Natural killer cell (primary cell): ENCODE data around the gene PTPRN2. TPM values are rescaled to one million over a fixed set of nuclear protein-coding genes. Genes with fewer than 3 reads are reported as not detected.

Source experiments
- ATAC-seq, 3 donors: fragments of 150-1000 bp in 2 of 3; fragments of 200-7000 bp in 1 of 3; cut with Tn5 transposase; 1 replicate in 1 of 3; 2 replicates in 2 of 3; pipeline ENCODE4 v1.10.0; 2021; ENCODE audit warnings: mild to moderate bottlenecking in 2 of 3, moderate library complexity in 2 of 3
- DNase-seq, 2 donors: peaks; one replicate each; pipeline versions ENCODE4 v3.0.0 to v3.0.0-alpha.2; 2013 to 2021; ENCODE audit warnings: mixed read lengths in 1 of 2
- H3K27ac ChIP-seq: one replicate; pipeline ENCODE4 v1.5.1; 2013; ENCODE audit warnings: mild to moderate bottlenecking, low read length
- H3K27me3 ChIP-seq: one replicate; pipeline ENCODE4 v1.6.1; 2013; ENCODE audit warnings: low read length; ENCODE audit not compliant: control insufficient read depth, insufficient read depth
- H3K36me3 ChIP-seq: one replicate; pipeline ENCODE4 v1.6.1; 2013; ENCODE audit warnings: low read length; ENCODE audit not compliant: control insufficient read depth, insufficient read depth
- H3K4me1 ChIP-seq: one replicate; pipeline ENCODE4 v1.6.1; 2013; ENCODE audit warnings: low read length; ENCODE audit not compliant: control insufficient read depth, insufficient read depth
- H3K4me3 ChIP-seq: one replicate; pipeline ENCODE4 v1.5.1; 2013; ENCODE audit warnings: low read length
- H3K9me3 ChIP-seq: one replicate; pipeline ENCODE4 v1.6.1; 2013; ENCODE audit warnings: low read length; ENCODE audit not compliant: control insufficient read depth, insufficient read depth
- H3K27ac Mint-ChIP-seq, 2 donors: one replicate each; pipeline ENCODE4 v1.8.0; 2022; ENCODE audit warnings: mild to moderate bottlenecking in 2 of 2, mixed read lengths in 2 of 2, moderate library complexity in 1 of 2
- H3K27me3 Mint-ChIP-seq, 2 donors: one replicate each; pipeline ENCODE4 v1.8.0; 2022; ENCODE audit warnings: low read depth in 2 of 2, mixed read lengths in 2 of 2
- H3K36me3 Mint-ChIP-seq: one replicate; pipeline ENCODE4 v1.8.0; 2022; ENCODE audit warnings: mixed read lengths
- H3K4me1 Mint-ChIP-seq, 2 donors: one replicate each; pipeline ENCODE4 v1.8.0; 2022; ENCODE audit warnings: mixed read lengths in 2 of 2
- H3K4me3 Mint-ChIP-seq: one replicate; pipeline ENCODE4 v1.8.0; 2022; ENCODE audit warnings: mild to moderate bottlenecking, moderate library complexity, mixed read lengths
- H3K9me3 Mint-ChIP-seq, 2 donors: one replicate each; pipeline ENCODE4 v1.8.0; 2022; ENCODE audit warnings: mixed read lengths in 2 of 2
- CTCF ChIP-seq: fragments of 200-600 bp; IDR thresholded peaks from one replicate; pipeline ENCODE4 v1.8.0; 2022; ENCODE audit warnings: antibody characterized with exemption
- WGBS: methylation state at CpG from one replicate; pipeline ENCODE4 v1.1.7; 2013; ENCODE audit warnings: missing lambda C conversion rate; ENCODE audit not compliant: insufficient coverage; 5-methylcytosine and 5-hydroxymethylcytosine counted together
- intact Hi-C: fragments of 100-400 bp; cut with micrococcal nuclease; formaldehyde crosslinking; loops from one replicate; pipeline ENCODE4 v1.14.2; 2022
- total RNA-seq, 4 donors: library from RNA; stranded (reverse); fragments of 120-200 nt in 1 of 4; gene quantifications; one replicate each; pipeline versions ENCODE4 v1.2.3 to v1.2.4, GENCODE V29; 2013 to 2022

The PTPRN2 gene
- total RNA-seq, 3 donors from 2014 or later (not counting 1 experiment from before 2014, with no cell fraction given), result 1.3 to 2.5 (median 1.9) TPM

- TF ChIP-seq CTCF, result no peak
- DNase-seq, result no peak
- Mint-ChIP-seq H3K27me3 (no peaks in the 10 kb centered on the region), H3K4me1 (no peaks in the 10 kb centered on the region), H3K9me3 (no peaks in the 10 kb centered on the region), H3K4me3 (no peak overlapping the region), H3K36me3 (no peaks in the 10 kb centered on the region), H3K27ac (no peak overlapping the region)
- peaks cover 2% of the 10 kb centered on the region for H3K9me3 ChIP-seq
- ATAC-seq, result no peak
- intact Hi-C loops, result no loop called here
- WGBS, result 91% methylated on average over 33 of the region's 36 CpGs
- H3K27me3 ChIP-seq, result no peaks in the 10 kb centered on the region
- H3K4me3 ChIP-seq, result no peak overlapping the region
- no peaks in the 10 kb centered on the region for H3K4me1 ChIP-seq
- H3K27ac ChIP-seq, result no peak overlapping the region
- H3K36me3 ChIP-seq, result no peaks in the 10 kb centered on the region
These were observed 453.9 kb downstream of the PTPRN2 start for GRCh38 chr7:158133515-158134271.

- no peak for TF ChIP-seq CTCF
- Mint-ChIP-seq H3K9me3 (no peaks in the 10 kb centered on the region), H3K4me1 (no peaks in the 10 kb centered on the region), H3K27ac (no peak overlapping the region), H3K27me3 (no peaks in the 10 kb centered on the region), H3K36me3 (no peaks in the 10 kb centered on the region), H3K4me3 (no peak overlapping the region)
- DNase-seq (no peak), ATAC-seq (no peak)
- H3K9me3 ChIP-seq, result peaks cover 2% of the 10 kb centered on the region
- intact Hi-C loops, result no loop called here
- WGBS, result 95% methylated on average over 21 of the region's 21 CpGs
- H3K4me1 ChIP-seq, result no peaks in the 10 kb centered on the region
- H3K27me3 ChIP-seq, result no peaks in the 10 kb centered on the region
- H3K27ac ChIP-seq, result no peak overlapping the region
- no peak overlapping the region for H3K4me3 ChIP-seq
- no peaks in the 10 kb centered on the region for H3K36me3 ChIP-seq
These were observed 454.6 kb downstream of the PTPRN2 start for GRCh38 chr7:158133057-158133456.

GRCh38 chr7:158130023-158130409 lies 457.6 kb downstream of the PTPRN2 start:
- Histone ChIP-seq H3K4me1 (no peaks in the 10 kb centered on the region), H3K9me3 (peaks cover 14% of the 10 kb centered on the region), H3K36me3 (no peaks in the 10 kb centered on the region), H3K27ac (no peak overlapping the region), H3K4me3 (no peak overlapping the region), H3K27me3 (no peaks in the 10 kb centered on the region)
- WGBS, result 95% methylated on average over 10 of the region's 10 CpGs
- DNase-seq (no peak), ATAC-seq (no peak)
- Mint-ChIP-seq H3K36me3 (no peaks in the 10 kb centered on the region), H3K4me1 (no peaks in the 10 kb centered on the region), H3K27me3 (no peaks in the 10 kb centered on the region), H3K9me3 (peaks cover 2 to 3% of the 10 kb centered on the region in 2 donors), H3K27ac (no peak overlapping the region), H3K4me3 (no peak overlapping the region)
- TF ChIP-seq CTCF, result no peak
- intact Hi-C loops, result no loop called here
